Liver (tissue), 9 donors: Measurements from ENCODE around the gene ATOX1. TPM values are rescaled to one million over a fixed set of nuclear protein-coding genes. Genes with fewer than 3 reads are reported as not detected.

Experiments
- DNase-seq: peaks from one replicate; pipeline ENCODE4 v3.0.0-alpha.2; 2017; ENCODE audit warnings: low spot score
- H3K27ac ChIP-seq, 2 donors: one replicate each; pipeline ENCODE4 v1.7.0; 2013; ENCODE audit warnings: inconsistent platforms in 2 of 2, low read length in 2 of 2, control low read depth in 1 of 2, low read depth in 1 of 2, mild to moderate bottlenecking in 1 of 2
- H3K27me3 ChIP-seq, 4 donors: one replicate each; pipeline versions ENCODE4 v1.6.1 to v1.7.0; 2013; ENCODE audit warnings: low read length in 3 of 4, inconsistent platforms in 1 of 4, mild to moderate bottlenecking in 1 of 4, moderate library complexity in 1 of 4; ENCODE audit not compliant: control insufficient read depth in 4 of 4, insufficient read depth in 4 of 4
- H3K36me3 ChIP-seq, 4 donors: one replicate each; pipeline versions ENCODE4 v1.6.1 to v1.7.0; 2013; ENCODE audit warnings: low read length in 3 of 4, mild to moderate bottlenecking in 3 of 4, low read depth in 1 of 4, moderate library complexity in 1 of 4; ENCODE audit not compliant: control insufficient read depth in 4 of 4, insufficient read depth in 3 of 4
- H3K4me1 ChIP-seq, 4 donors: one replicate each; pipeline versions ENCODE4 v1.6.1 to v1.7.0; 2013; ENCODE audit warnings: low read length in 3 of 4, mild to moderate bottlenecking in 3 of 4, moderate library complexity in 1 of 4; ENCODE audit not compliant: control insufficient read depth in 4 of 4, insufficient read depth in 4 of 4
- H3K4me3 ChIP-seq, 3 donors: one replicate each; pipeline versions ENCODE4 v1.6.1 to v1.7.0; 2013; ENCODE audit warnings: low read length in 3 of 3, control low read depth in 1 of 3, low read depth in 1 of 3, mild to moderate bottlenecking in 1 of 3
- H3K9ac ChIP-seq, 2 donors: one replicate each; pipeline ENCODE4 v1.7.0; 2013; ENCODE audit warnings: low read length in 2 of 2, mild to moderate bottlenecking in 2 of 2, moderate library complexity in 2 of 2, control low read depth in 1 of 2, low read depth in 1 of 2
- H3K9me3 ChIP-seq, 4 donors: one replicate each; pipeline versions ENCODE4 v1.6.1 to v1.7.0; 2013; ENCODE audit warnings: low read length in 3 of 4; ENCODE audit not compliant: control insufficient read depth in 4 of 4
- ATF3 ChIP-seq: IDR thresholded peaks from 2 replicates; pipeline ENCODE4 v1.6.1; 2016; ENCODE audit warnings: antibody characterized with exemption
- CTCF ChIP-seq: fragments of 150-350 bp; IDR thresholded peaks from 2 replicates; pipeline ENCODE4 v1.5.1; 2017; ENCODE audit warnings: improper control_type of control experiment, low read depth, low read length; ENCODE audit not compliant: missing input control
- EGR1 ChIP-seq, 2 donors: IDR thresholded peaks; 2 replicates each; pipeline ENCODE4 v1.6.1; 2016 to 2018; ENCODE audit warnings: antibody characterized with exemption in 2 of 2, low read depth in 2 of 2
- FOXA1 ChIP-seq: IDR thresholded peaks from 2 replicates; pipeline ENCODE4 v1.6.1; 2016; ENCODE audit warnings: antibody characterized with exemption
- FOXA2 ChIP-seq: IDR thresholded peaks from 2 replicates; pipeline ENCODE4 v1.6.1; 2016; ENCODE audit warnings: antibody characterized with exemption
- GABPA ChIP-seq, 2 donors: IDR thresholded peaks in 1 of 2; conservative IDR thresholded peaks in 1 of 2; 2 replicates each; pipeline ENCODE4 v1.6.1; 2016; ENCODE audit warnings: antibody characterized with exemption in 2 of 2, mild to moderate bottlenecking in 1 of 2, moderate library complexity in 1 of 2
- HNF4G ChIP-seq: IDR thresholded peaks from 2 replicates; pipeline ENCODE4 v1.6.1; 2016; ENCODE audit warnings: antibody characterized with exemption
- MAX ChIP-seq: IDR thresholded peaks from 2 replicates; pipeline ENCODE4 v1.6.1; 2016; ENCODE audit warnings: antibody characterized with exemption
- NR2F2 ChIP-seq: IDR thresholded peaks from 2 replicates; pipeline ENCODE4 v1.6.1; 2016; ENCODE audit warnings: antibody characterized with exemption
- RAD21 ChIP-seq, 2 donors: IDR thresholded peaks; 2 replicates each; pipeline ENCODE4 v1.6.1; 2016; ENCODE audit warnings: antibody characterized with exemption in 2 of 2, mild to moderate bottlenecking in 2 of 2
- REST ChIP-seq: IDR thresholded peaks from 2 replicates; pipeline ENCODE4 v1.6.1; 2016; ENCODE audit warnings: antibody characterized with exemption, mild to moderate bottlenecking
- SP1 ChIP-seq: IDR thresholded peaks from 2 replicates; pipeline ENCODE4 v1.6.1; 2018; ENCODE audit warnings: antibody characterized with exemption, mild to moderate bottlenecking
- TAF1 ChIP-seq: conservative IDR thresholded peaks from 2 replicates; pipeline ENCODE4 v1.6.1; 2016; ENCODE audit warnings: antibody characterized with exemption, mild to moderate bottlenecking
- YY1 ChIP-seq: IDR thresholded peaks from 2 replicates; pipeline ENCODE4 v1.6.1; 2016; ENCODE audit warnings: antibody characterized with exemption, mild to moderate bottlenecking
- ZBTB33 ChIP-seq: IDR thresholded peaks from 2 replicates; pipeline ENCODE4 v1.6.1; 2016; ENCODE audit warnings: antibody characterized with exemption
- WGBS: extraction: QIAGEN DNeasy Blood & Tissue Kit; methylation state at CpG from one replicate; pipeline ENCODE4 v1.1.7; 2013; 5-methylcytosine and 5-hydroxymethylcytosine counted together
- polyA plus RNA-seq, 2 donors: library from polyadenylated mRNA; stranded (reverse) in 1 of 2; unstranded in 1 of 2; fragments of 200-250 nt in 1 of 2; fragments of >200 nt in 1 of 2; fragmentation: Nextera tagmentation in 1 of 2; extraction: Ambion mirVana in 1 of 2; gene quantifications; one replicate each; pipeline versions ENCODE4 v1.2.1 to v1.2.3, GENCODE V29; 2013 to 2015
- total RNA-seq, 2 donors: library from RNA; depleted of rRNA; stranded (reverse); fragments of >200 nt; gene quantifications; one replicate each; pipeline ENCODE4 v1.2.3, GENCODE V29; 2014
- donor health status: healthy.
- donor health status: healthy.
- donor health status: healthy.
- donor health status: healthy.
- donor health status: healthy.

Gene ATOX1
- total and polyA plus RNA-seq, 4 donors: 25.9 to 307 (median 95.6) TPM

GRCh38 chr5:151799407-151799806, 41.0 kb upstream of the ATOX1 start (continued):
- TF ChIP-seq REST (no peak), NR2F2 (no peak), SP1 (no peak), MAX (no peak), GABPA (IDR thresholded peaks at IDR 0.05 in 1 of 2, conservative IDR thresholded peaks at IDR 0.05 in 1 of 2) (no peak), YY1 (no peak)

GRCh38 chr5:151798674-151799073, 40.2 kb upstream of the ATOX1 start:
- Histone ChIP-seq H3K4me1 (no peaks in the 10 kb centered on the region), H3K27me3 (no peaks in the 10 kb centered on the region), H3K4me3 (no peak overlapping the region), H3K27ac (no peak overlapping the region), H3K9ac (no peak overlapping the region), H3K36me3 (peaks cover 26 to 86% (median 71%) of the 10 kb centered on the region in 4 donors), H3K9me3 (no peaks in the 10 kb centered on the region)
- DNase-seq: no peak
- WGBS: 96% methylated on average over 3 of the region's 3 CpGs
- TF ChIP-seq TAF1: no peak
- TF ChIP-seq ZBTB33: no peak
- TF ChIP-seq NR2F2: no peak
- no peak for TF ChIP-seq FOXA2
- no peak for TF ChIP-seq CTCF
- TF ChIP-seq YY1: no peak
- TF ChIP-seq HNF4G: no peak
- no peak for TF ChIP-seq MAX
- no peak for TF ChIP-seq FOXA1
- no peak for TF ChIP-seq RAD21 (IDR thresholded peaks at IDR 0.05)
- no peak for TF ChIP-seq GABPA (IDR thresholded peaks at IDR 0.05 in 1 of 2, conservative IDR thresholded peaks at IDR 0.05 in 1 of 2)
- no peak for TF ChIP-seq ATF3
- no peak for TF ChIP-seq SP1
- no peak for TF ChIP-seq EGR1 (IDR thresholded peaks at IDR 0.05; ENCODE audit: low read depth in 2 of 2)
